Measurements from ENCODE around the gene LYPD3. TPM values are rescaled to one million over a fixed set of nuclear protein-coding genes. Genes with fewer than 3 reads are reported as not detected.
"Not testable (repeated sequence)": the region's sequence is repeated elsewhere in the genome, so short reads cannot be mapped to it uniquely, and the experiment has no call there.

The LYPD3 gene
- total RNA-seq, 1 donor from 2014 or later, result 0.33 TPM

DNA sequence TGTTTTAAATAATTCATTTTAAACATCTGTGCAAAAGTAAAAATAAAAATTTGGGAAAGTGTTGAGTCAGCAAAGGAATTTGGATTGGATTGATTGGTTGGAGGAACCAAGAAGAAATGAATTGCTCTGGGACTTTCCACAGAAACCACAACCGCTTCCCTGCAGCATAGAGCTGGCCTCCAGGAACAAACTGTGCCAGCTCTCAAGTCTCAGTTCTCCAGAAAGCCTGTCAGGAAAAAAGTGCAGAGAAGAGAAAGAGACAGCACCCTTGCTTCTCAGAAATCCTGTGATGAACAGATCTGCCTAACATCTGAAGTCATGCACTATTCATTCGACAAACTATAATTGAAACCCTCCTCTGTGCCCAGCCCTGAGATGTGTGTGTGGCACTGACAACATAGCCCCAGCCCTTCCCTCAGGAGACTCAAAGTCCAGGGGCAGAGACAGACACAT is 14.8 kb downstream of the LYPD3 start:
- Histone ChIP-seq H3K36me3 (ENCODE audit: control insufficient read depth, insufficient read depth, low read length) (no peaks in the 10 kb centered on the region), H3K4me3 (ENCODE audit: low read depth, low read length) (no peak overlapping the region), H3K27me3 (ENCODE audit: control insufficient read depth, insufficient read depth, low read length) (no peaks in the 10 kb centered on the region)
- TF ChIP-seq, protein P1, sequence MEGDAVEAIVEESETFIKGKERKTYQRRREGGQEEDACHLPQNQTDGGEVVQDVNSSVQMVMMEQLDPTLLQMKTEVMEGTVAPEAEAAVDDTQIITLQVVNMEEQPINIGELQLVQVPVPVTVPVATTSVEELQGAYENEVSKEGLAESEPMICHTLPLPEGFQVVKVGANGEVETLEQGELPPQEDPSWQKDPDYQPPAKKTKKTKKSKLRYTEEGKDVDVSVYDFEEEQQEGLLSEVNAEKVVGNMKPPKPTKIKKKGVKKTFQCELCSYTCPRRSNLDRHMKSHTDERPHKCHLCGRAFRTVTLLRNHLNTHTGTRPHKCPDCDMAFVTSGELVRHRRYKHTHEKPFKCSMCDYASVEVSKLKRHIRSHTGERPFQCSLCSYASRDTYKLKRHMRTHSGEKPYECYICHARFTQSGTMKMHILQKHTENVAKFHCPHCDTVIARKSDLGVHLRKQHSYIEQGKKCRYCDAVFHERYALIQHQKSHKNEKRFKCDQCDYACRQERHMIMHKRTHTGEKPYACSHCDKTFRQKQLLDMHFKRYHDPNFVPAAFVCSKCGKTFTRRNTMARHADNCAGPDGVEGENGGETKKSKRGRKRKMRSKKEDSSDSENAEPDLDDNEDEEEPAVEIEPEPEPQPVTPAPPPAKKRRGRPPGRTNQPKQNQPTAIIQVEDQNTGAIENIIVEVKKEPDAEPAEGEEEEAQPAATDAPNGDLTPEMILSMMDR (IDR thresholded peaks at IDR 0.05; ENCODE audit: insufficient read depth, low read length, poor library complexity, severe bottlenecking), result no peak
- no peak for DNase-seq (ENCODE audit: low read depth)

DNA sequence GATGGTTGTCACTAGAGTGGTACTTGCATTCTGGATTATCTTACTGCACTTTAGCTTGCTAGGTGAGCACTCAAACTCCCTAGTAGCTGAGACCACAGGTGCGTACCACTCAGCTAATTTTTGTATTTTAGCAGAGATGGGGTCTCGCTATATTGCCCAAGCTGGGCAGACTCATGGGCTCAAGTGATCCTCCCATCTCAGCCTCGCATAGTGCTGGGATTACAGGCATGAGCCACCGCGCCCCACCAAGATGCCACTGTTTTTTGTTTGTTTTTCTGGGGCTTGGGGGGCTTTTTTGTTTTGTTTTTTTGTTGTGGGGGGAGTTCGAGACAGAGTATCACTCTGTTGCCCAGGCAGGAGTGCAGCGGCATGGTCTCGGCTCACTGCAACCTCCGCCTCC is 17.8 kb downstream of the LYPD3 start:
- no peaks in the 10 kb centered on the region for H3K27me3 ChIP-seq (ENCODE audit: control insufficient read depth, insufficient read depth, low read length)
- no peak for DNase-seq (ENCODE audit: low read depth)
- H3K4me3 ChIP-seq (ENCODE audit: low read depth, low read length), result no peak overlapping the region
- TF ChIP-seq, protein P1 (IDR thresholded peaks at IDR 0.05; ENCODE audit: insufficient read depth, low read length, poor library complexity, severe bottlenecking), result no peak
- H3K36me3 ChIP-seq (ENCODE audit: control insufficient read depth, insufficient read depth, low read length), result no peaks in the 10 kb centered on the region

DNA sequence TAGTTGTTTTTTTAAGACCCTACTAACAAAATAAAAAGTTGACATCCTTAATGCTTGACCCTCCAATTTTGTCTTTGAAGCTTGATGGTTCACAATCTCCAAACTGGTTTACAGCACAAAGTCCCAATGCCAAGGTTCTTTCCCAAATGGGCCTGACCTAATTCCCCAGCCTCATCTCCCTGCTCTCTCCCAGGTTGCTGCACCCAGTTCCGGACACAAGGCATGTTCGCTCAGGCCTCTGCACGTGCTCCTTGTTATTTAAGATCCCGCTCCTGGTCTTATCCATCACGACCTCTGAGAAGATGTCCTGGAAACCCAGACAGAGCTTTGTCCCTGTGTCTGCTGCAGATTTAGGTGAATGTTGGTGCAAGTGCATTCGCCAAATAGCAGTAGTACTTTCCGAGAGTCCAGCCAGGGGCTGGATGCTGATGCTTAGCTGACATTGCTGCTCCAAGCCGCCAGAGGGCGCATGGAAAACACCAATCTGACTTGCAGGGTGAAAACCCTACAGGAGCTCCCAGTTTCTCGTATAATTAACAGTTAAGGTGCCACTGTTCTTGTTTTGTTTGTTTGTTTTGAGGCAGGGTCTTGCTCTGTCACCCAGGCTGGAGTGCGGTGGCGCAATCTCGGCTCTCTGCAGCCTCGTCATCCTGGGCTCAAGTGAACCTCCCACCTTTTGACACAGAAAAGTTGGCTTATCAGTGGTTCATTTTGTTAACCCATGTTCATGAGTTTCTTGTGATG is 18.5 kb downstream of the LYPD3 start:
- H3K27me3 ChIP-seq (ENCODE audit: control insufficient read depth, insufficient read depth, low read length), result no peaks in the 10 kb centered on the region
- no peak for DNase-seq (ENCODE audit: low read depth)
- no peaks in the 10 kb centered on the region for H3K36me3 ChIP-seq (ENCODE audit: control insufficient read depth, insufficient read depth, low read length)

DNA sequence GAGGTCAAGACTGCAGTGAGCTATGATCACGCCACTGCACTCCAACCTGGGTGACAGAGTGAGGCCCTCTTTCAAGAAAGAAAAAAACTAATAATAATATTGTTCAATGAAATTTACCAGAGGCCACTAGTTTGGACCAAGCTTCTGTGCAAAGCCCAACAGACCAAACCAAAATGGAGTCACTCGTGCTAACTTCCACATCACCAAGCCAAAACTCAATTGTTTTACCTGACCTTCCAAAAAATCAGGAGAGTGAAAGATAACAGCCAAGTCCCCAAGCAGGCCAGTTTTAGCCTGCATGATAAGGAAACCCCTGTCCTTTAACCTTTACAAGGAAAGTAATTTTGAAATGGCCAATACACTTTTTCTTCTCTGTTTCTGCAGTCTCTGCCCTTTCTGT is 20.0 kb downstream of the LYPD3 start:
- Histone ChIP-seq H3K4me3 (ENCODE audit: low read depth, low read length) (no peak overlapping the region), H3K27me3 (ENCODE audit: control insufficient read depth, insufficient read depth, low read length) (no peaks in the 10 kb centered on the region), H3K36me3 (ENCODE audit: control insufficient read depth, insufficient read depth, low read length) (no peaks in the 10 kb centered on the region)
- TF ChIP-seq, protein P1 (IDR thresholded peaks at IDR 0.05; ENCODE audit: insufficient read depth, low read length, poor library complexity, severe bottlenecking), result no peak
- DNase-seq (ENCODE audit: low read depth), result no peak

More for the DNA sequence above, 18.5 kb downstream of the LYPD3 start:
- TF ChIP-seq, protein P1 (IDR thresholded peaks at IDR 0.05; ENCODE audit: insufficient read depth, low read length, poor library complexity, severe bottlenecking), result peak; percentile 87
- H3K4me3 ChIP-seq (ENCODE audit: low read depth, low read length), result no peak overlapping the region

DNA sequence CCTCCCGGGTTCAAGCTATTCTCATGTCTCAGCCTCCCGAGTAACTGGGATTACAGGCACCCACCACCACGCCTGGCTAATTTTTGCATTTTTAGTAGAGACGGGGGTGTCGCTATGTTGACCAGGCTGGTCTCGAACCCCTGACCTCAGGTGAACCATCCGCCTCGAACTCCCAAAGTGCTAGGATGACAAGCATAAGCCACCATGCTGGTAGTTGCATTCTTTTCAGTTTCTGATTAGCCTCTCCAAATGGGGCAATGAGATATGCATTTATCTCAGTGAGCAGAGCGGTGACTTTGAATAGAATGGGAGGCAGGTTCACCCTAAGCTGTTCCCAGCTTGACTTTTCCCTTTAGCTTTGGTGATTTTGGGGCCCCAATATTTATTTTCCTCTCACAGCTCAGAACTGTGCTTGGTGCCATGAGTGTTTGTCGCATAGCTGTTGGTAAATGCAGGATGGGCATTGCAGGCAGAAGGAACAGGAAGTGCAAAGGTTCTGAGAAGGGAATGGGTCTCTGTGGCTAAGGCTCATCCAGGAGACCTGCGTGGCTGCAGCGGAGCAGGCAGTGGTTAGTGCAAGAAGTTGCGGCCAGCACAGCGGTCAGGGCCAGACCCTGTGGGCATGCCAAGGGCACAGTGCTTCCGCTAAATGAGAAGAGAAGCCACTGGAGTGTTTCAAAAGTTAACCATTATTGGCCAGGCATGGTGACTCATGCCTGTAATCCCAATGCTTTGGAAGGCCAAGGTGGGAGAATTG is 20.7 kb downstream of the LYPD3 start:
- Histone ChIP-seq H3K27me3 (ENCODE audit: control insufficient read depth, insufficient read depth, low read length) (no peaks in the 10 kb centered on the region), H3K36me3 (ENCODE audit: control insufficient read depth, insufficient read depth, low read length) (no peaks in the 10 kb centered on the region), H3K4me3 (ENCODE audit: low read depth, low read length) (no peak overlapping the region)
- TF ChIP-seq, protein P1 (IDR thresholded peaks at IDR 0.05; ENCODE audit: insufficient read depth, low read length, poor library complexity, severe bottlenecking), result no peak
- no peak for DNase-seq (ENCODE audit: low read depth)

DNA sequence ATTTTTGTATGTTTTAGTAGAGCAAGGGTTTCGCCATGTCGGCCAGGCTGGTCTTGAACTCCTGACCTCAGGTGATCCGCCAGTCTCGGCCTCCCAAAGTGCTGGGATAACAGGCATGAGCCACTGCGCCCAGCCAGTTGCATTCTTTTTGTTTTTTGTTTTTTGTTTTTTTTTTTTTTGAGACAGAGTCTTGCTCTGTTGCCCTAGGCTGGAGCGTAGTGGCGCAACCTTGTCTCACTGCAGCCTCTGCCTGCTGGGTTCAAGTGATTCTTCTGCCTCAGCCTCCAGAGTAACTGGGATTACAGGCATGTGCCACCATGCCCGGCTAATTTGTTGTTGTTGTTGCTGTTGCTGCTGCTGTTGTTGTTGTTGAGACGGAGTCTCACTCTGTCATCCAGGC is 21.3 kb downstream of the LYPD3 start:
- DNase-seq (ENCODE audit: low read depth); H3K27me3 ChIP-seq (ENCODE audit: control insufficient read depth, insufficient read depth, low read length); H3K36me3 ChIP-seq (ENCODE audit: control insufficient read depth, insufficient read depth, low read length); H3K4me3 ChIP-seq (ENCODE audit: low read depth, low read length): not testable (repeated sequence)

All from kidney epithelial cell (primary cell).